Cardiac muscle cell (in vitro differentiated cells and primary cell): ENCODE results near the gene HELZ2. TPM values are rescaled to one million over a fixed set of nuclear protein-coding genes. Genes with fewer than 3 reads are reported as not detected.

ENCODE experiments used
- DNase-seq, 2 donors: peaks; one replicate each; pipeline versions ENCODE4 v3.0.0 to v3.0.0-alpha.2; 2010 to 2017; ENCODE audit warnings: low read depth in 1 of 2, low spot score in 1 of 2
- H3K27ac ChIP-seq: fragments of 200-600 bp; sonication (generic); 2 replicates; pipeline ENCODE4 v1.5.1; 2016
- H3K27me3 ChIP-seq: fragments of 200-600 bp; sonication (generic); 2 replicates; pipeline ENCODE4 v1.6.0; 2016; ENCODE audit warnings: control low read depth
- H3K36me3 ChIP-seq: fragments of 200-600 bp; sonication (generic); 2 replicates; pipeline ENCODE4 v1.5.1; 2016; ENCODE audit warnings: control low read depth
- H3K4me1 ChIP-seq: fragments of 200-600 bp; sonication (generic); 2 replicates; pipeline ENCODE4 v1.8.1; 2017; ENCODE audit warnings: low read depth, mild to moderate bottlenecking, mixed run types
- H3K4me3 ChIP-seq: fragments of 200-600 bp; sonication (generic); 2 replicates; pipeline ENCODE4 v1.5.1; 2016; ENCODE audit warnings: mild to moderate bottlenecking
- H3K9me3 ChIP-seq: fragments of 200-600 bp; sonication (generic); 2 replicates; pipeline ENCODE4 v1.5.1; 2017; ENCODE audit warnings: low read depth, mild to moderate bottlenecking, control low read depth
- polyA plus RNA-seq: library from polyadenylated mRNA; unstranded; fragments of >200 nt; fragmentation: Nextera tagmentation; extraction: Ambion mirVana; gene quantifications from 2 replicates; pipeline ENCODE4 v1.2.1, GENCODE V29; 2016
- total RNA-seq: library from RNA; depleted of rRNA; stranded (reverse); fragments of >200 nt; gene quantifications from 2 replicates; pipeline ENCODE4 v1.2.3, GENCODE V29; 2016
- TF ChIP-seq, protein P1 (sequence below): IDR thresholded peaks from 2 replicates; pipeline ENCODE4 v1.5.1; 2012; ENCODE audit warnings: low read depth, mild to moderate bottlenecking, low read length

The HELZ2 gene
- total and polyA plus RNA-seq, 2 experiments from 2014 or later, result 1.7 to 14.3 TPM

DNA sequence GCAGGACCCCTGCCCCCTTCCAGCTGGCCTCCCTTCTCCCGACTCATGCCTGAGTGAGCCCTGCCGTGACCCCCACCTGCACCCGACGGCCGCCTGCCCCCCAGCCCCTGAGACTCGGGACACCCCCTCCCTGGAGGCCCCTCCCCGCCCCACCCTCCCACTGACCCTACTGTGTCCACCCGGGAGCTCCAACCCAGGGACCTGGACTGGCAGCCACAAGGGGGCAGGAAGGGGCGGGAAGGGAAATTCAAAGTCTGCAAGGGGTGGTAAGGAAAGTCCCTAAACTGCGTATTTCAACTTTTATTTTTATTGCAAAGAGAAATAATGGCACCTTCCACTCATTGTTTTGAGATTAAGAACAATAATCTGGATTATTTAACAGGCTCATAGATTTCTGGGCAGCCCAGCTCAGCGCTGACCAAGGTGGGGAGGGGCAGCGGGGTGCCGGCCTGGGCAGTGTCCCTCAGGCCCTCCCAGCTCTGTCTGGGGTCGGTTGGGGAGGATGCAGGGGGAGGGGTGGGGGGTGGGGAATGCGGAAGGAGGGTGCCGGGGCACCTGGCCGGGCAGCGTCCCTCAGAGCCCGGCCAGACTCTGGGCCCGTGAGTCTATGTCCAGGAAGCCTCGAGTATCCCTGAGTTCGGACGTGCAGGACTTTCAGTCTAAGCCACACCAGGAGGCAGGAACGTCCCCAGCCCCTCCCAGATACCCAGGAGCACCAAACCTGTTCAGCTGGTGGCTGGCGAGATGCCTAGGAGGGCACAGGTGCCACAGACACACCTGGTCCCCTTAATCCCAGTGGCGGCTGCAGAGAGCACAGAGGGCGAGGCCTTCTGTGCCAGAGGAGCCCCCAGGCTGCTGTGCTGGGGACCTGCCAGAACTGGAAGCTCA, 35.6 kb downstream of the HELZ2 start:
- H3K27ac ChIP-seq, result no peak overlapping the region
- H3K9me3 ChIP-seq, result no peaks in the 10 kb centered on the region
- TF ChIP-seq, protein P1, sequence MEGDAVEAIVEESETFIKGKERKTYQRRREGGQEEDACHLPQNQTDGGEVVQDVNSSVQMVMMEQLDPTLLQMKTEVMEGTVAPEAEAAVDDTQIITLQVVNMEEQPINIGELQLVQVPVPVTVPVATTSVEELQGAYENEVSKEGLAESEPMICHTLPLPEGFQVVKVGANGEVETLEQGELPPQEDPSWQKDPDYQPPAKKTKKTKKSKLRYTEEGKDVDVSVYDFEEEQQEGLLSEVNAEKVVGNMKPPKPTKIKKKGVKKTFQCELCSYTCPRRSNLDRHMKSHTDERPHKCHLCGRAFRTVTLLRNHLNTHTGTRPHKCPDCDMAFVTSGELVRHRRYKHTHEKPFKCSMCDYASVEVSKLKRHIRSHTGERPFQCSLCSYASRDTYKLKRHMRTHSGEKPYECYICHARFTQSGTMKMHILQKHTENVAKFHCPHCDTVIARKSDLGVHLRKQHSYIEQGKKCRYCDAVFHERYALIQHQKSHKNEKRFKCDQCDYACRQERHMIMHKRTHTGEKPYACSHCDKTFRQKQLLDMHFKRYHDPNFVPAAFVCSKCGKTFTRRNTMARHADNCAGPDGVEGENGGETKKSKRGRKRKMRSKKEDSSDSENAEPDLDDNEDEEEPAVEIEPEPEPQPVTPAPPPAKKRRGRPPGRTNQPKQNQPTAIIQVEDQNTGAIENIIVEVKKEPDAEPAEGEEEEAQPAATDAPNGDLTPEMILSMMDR, result no peak
- H3K27me3 ChIP-seq, result no peaks in the 10 kb centered on the region
- H3K4me3 ChIP-seq, result no peak overlapping the region
- H3K4me1 ChIP-seq, result peaks cover 11% of the 10 kb centered on the region
- H3K36me3 ChIP-seq, result no peaks in the 10 kb centered on the region
- DNase-seq, result no peak

DNA sequence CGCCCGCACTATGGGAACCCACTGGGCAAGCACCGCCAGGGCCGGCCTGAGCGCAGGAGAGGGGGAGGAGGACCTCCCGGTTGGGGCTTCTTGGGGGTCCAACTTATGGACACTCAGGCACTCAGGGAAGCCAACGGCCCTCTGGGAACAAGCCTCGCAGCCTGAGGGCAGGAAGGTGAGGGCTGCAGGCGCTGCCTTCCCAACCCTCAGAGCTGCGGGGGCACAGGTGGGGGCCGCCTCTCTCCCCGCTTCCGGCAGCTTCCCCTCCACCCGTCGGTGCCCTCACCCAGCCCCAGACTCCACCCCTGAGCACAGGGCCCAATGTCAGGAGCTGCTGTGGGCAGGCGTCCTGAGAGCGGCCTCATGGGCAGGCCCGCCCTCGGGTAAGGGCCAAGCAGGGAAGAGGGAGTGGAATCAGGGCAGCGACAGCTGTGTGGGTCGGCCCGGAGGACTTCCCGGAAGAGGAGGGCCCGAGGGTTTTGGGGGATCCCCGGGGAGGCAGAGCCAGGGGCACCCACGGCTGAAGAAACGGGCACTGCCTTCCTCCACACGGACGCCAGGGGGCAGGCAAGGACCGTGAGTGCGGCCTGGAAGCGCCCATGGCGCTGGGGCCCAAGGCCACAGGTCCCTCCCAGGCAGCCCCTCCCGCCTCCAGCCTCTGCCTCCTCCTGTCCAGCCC, 36.4 kb downstream of the HELZ2 start:
- no peak overlapping the region for H3K4me3 ChIP-seq
- TF ChIP-seq, protein P1, result peak; percentile 83
- peak; percentile 94 to 95 for DNase-seq
- H3K36me3 ChIP-seq, result no peaks in the 10 kb centered on the region
- no peak overlapping the region for H3K27ac ChIP-seq
- H3K27me3 ChIP-seq, result no peaks in the 10 kb centered on the region
- peaks cover 11% of the 10 kb centered on the region for H3K4me1 ChIP-seq
- H3K9me3 ChIP-seq, result no peaks in the 10 kb centered on the region

DNA sequence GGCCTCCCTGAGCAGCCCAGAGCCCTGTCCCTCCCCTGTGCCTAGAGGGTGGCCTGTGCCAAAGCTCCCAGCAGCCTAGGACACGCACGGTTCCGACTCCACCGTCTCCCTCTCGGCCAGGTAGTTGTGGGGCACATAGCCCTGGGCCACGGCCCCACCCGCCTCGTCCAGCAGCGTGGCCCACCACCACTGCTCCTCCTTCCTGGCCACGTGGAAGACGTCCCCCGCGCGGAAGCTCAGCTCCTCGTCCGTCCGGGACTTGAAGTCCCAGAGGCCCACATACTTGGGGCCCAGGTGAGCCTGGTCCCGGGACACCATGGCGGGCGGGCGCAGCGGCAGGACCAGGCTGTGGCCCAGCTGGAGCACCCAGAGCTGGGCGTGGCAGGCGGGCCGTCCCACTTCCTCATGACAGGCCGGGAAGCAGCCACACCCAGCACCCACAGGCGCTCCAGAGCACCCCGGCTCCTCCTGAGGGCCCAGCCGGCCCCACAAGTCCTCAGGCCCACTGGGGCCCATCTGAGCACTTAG, 37.0 kb downstream of the HELZ2 start, which contains the start of gene PTK6:
Gene PTK6 (minus strand): TSS at position 380 of the 528 bp plus-strand sequence. CDS start 62 bp downstream, at position 318.
- H3K27ac ChIP-seq, result no peak within 1 kb of the TSS
- H3K4me3 ChIP-seq, result no peak within 1 kb of the TSS
- H3K36me3 ChIP-seq, result no peaks in the 10 kb centered on the region
- no peaks in the 10 kb centered on the region for H3K27me3 ChIP-seq
- H3K9me3 ChIP-seq, result no peaks in the 10 kb centered on the region
- DNase-seq, result no peak
- H3K4me1 ChIP-seq, result peaks cover 11% of the 10 kb centered on the region
- TF ChIP-seq, protein P1, result no peak

DNA sequence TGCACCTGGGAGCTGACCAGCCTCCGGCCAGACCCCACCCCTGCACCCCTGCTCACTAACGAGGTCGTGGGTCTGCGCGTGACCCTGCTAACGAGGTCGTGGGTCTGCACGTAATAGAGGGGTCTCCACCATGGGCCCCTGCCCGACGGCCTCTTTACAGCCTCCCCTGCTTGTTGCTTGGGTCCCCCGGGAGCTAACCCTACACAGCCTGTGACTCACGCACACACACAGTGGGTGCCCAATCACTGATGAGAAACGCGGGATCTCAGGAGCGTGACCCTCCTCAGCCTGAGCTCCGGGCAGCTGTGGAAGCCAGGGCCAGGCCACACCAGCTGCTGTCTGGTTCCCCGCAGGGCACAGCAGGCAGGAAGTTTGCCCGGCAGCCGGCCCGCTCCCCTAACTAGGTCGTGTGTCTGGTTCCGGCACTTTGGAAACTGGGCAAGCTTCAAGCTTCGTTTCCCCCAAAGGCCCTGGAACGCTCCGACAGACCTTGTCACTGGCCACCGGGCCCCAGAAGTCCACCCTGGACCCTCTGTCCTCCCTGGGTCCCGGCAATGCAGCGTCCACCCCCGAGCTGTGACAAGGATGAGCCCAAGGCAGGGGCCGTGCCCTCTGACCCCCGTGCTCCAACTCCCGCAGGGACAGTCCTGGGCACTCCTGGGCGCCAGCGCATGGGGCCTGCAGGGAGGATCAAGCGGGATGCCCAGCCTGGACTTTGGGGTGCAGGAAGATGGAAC, 37.6 kb downstream of the HELZ2 start:
- peak in 1 of 2 donors; percentile 40 for DNase-seq
- no peak overlapping the region for H3K4me3 ChIP-seq
- H3K9me3 ChIP-seq, result no peaks in the 10 kb centered on the region
- H3K27me3 ChIP-seq, result no peaks in the 10 kb centered on the region
- no peaks in the 10 kb centered on the region for H3K36me3 ChIP-seq
- peaks cover 11% of the 10 kb centered on the region for H3K4me1 ChIP-seq
- H3K27ac ChIP-seq, result no peak overlapping the region
- TF ChIP-seq, protein P1, result no peak
